Trophoblast cell (in vitro differentiated cells and primary cell): ENCODE measurements around the gene PARVB.

ENCODE experiments used
- DNase-seq, 2 donors: peaks; one replicate each; pipeline ENCODE4 v3.0.0-alpha.2; 2016
- H2AFZ ChIP-seq: 2 replicates; pipeline ENCODE4 v1.6.1; 2013; ENCODE audit warnings: low read length, moderate library complexity, mild to moderate bottlenecking; ENCODE audit not compliant: insufficient read depth, poor library complexity
- H2AK5ac ChIP-seq: 2 replicates; pipeline ENCODE4 v1.6.1; 2013; ENCODE audit warnings: mild to moderate bottlenecking, low read length
- H2BK120ac ChIP-seq: 2 replicates; pipeline ENCODE4 v1.6.1; 2013; ENCODE audit warnings: low read length, mild to moderate bottlenecking, moderate library complexity; ENCODE audit not compliant: insufficient read depth, poor library complexity
- H2BK12ac ChIP-seq: 2 replicates; pipeline ENCODE4 v1.6.1; 2013; ENCODE audit warnings: mild to moderate bottlenecking, low read length, moderate library complexity
- H2BK5ac ChIP-seq: 2 replicates; pipeline ENCODE4 v1.6.1; 2013; ENCODE audit warnings: low read length, low read depth, moderate library complexity, mild to moderate bottlenecking; ENCODE audit not compliant: poor library complexity
- H3K14ac ChIP-seq: 2 replicates; pipeline ENCODE4 v1.6.1; 2013; ENCODE audit warnings: mild to moderate bottlenecking, low read length
- H3K18ac ChIP-seq: 2 replicates; pipeline ENCODE4 v1.6.1; 2013; ENCODE audit warnings: mild to moderate bottlenecking, low read length
- H3K23ac ChIP-seq: 2 replicates; pipeline ENCODE4 v1.6.1; 2013; ENCODE audit warnings: low read length
- H3K27ac ChIP-seq: 2 replicates; pipeline ENCODE4 v1.5.1; 2013; ENCODE audit warnings: low read depth, mild to moderate bottlenecking, inconsistent platforms, low read length, moderate library complexity
- H3K27me3 ChIP-seq: 2 replicates; pipeline ENCODE4 v1.6.1; 2013; ENCODE audit warnings: inconsistent platforms, mild to moderate bottlenecking, low read length, moderate library complexity; ENCODE audit not compliant: insufficient read depth
- H3K36me3 ChIP-seq, 2 experiments: 1 replicate in 1 of 2; 2 replicates in 1 of 2; pipeline ENCODE4 v1.6.1; 2013; ENCODE audit warnings: low read length in 2 of 2, mild to moderate bottlenecking in 2 of 2, moderate library complexity in 1 of 2; ENCODE audit not compliant: insufficient read depth in 2 of 2, control insufficient read depth in 1 of 2
- H3K4ac ChIP-seq: 2 replicates; pipeline ENCODE4 v1.6.1; 2013; ENCODE audit warnings: low read depth, mild to moderate bottlenecking, low read length, moderate library complexity
- H3K4me1 ChIP-seq, 2 experiments: 1 replicate in 1 of 2; 2 replicates in 1 of 2; pipeline ENCODE4 v1.6.1; 2013; ENCODE audit warnings: low read length in 2 of 2, mild to moderate bottlenecking in 2 of 2, moderate library complexity in 1 of 2; ENCODE audit not compliant: insufficient read depth in 2 of 2, control insufficient read depth in 1 of 2
- H3K4me2 ChIP-seq: 2 replicates; pipeline ENCODE4 v1.6.1; 2013; ENCODE audit warnings: inconsistent platforms, mild to moderate bottlenecking, low read length, moderate library complexity
- H3K4me3 ChIP-seq: 2 replicates; pipeline ENCODE4 v1.5.1; 2013; ENCODE audit warnings: mild to moderate bottlenecking, low read depth, low read length, inconsistent platforms
- H3K79me1 ChIP-seq: one replicate; pipeline ENCODE4 v1.6.1; 2013; ENCODE audit warnings: low read length
- H3K79me2 ChIP-seq: 2 replicates; pipeline ENCODE4 v1.6.1; 2013; ENCODE audit warnings: low read length, mild to moderate bottlenecking; ENCODE audit not compliant: control insufficient read depth, insufficient read depth, poor library complexity
- H3K9ac ChIP-seq: 2 replicates; pipeline ENCODE4 v1.6.1; 2013; ENCODE audit warnings: mild to moderate bottlenecking, low read length
- H3K9me3 ChIP-seq: 2 replicates; pipeline ENCODE4 v1.6.1; 2013; ENCODE audit warnings: low read depth, mild to moderate bottlenecking, control low read depth, inconsistent platforms, low read length; ENCODE audit not compliant: insufficient read depth
- H4K12ac ChIP-seq: 2 replicates; pipeline ENCODE4 v1.6.1; 2013; ENCODE audit warnings: low read depth, mild to moderate bottlenecking, low read length, moderate library complexity
- H4K8ac ChIP-seq: 2 replicates; pipeline ENCODE4 v1.6.1; 2013; ENCODE audit warnings: low read depth, mild to moderate bottlenecking, low read length, moderate library complexity
- H4K91ac ChIP-seq: one replicate; pipeline ENCODE4 v1.6.1; 2013; ENCODE audit warnings: low read depth, mild to moderate bottlenecking, low read length, moderate library complexity
- WGBS: extraction: QIAGEN DNeasy Blood & Tissue Kit; methylation state at CpG from one replicate; pipeline ENCODE4 v1.1.7; 2013; ENCODE audit warnings: missing lambda C conversion rate; ENCODE audit not compliant: insufficient read length, insufficient coverage; ENCODE audit errors: extremely low coverage; 5-methylcytosine and 5-hydroxymethylcytosine counted together

Gene PARVB

GRCh38 chr22:44165286-44165874, 141.3 kb downstream of the PARVB start:
- Histone ChIP-seq H3K9ac (no peak overlapping the region), H3K4me1 (no peaks in the 10 kb centered on the region), H3K14ac (no peak overlapping the region), H3K23ac (no peak overlapping the region), H2BK12ac (no peak overlapping the region), H4K12ac (no peak overlapping the region), H3K9me3 (no peaks in the 10 kb centered on the region), H2BK5ac (no peak overlapping the region), H3K79me2 (no peaks in the 10 kb centered on the region), H3K79me1 (no peaks in the 10 kb centered on the region), H3K18ac (no peak overlapping the region), H2BK120ac (no peak overlapping the region), H3K27me3 (no peaks in the 10 kb centered on the region), H4K91ac (no peak overlapping the region), H2AFZ (no peak overlapping the region), H3K4me2 (no peak overlapping the region), H2AK5ac (no peak overlapping the region), H3K27ac (no peak overlapping the region), H3K36me3 (no peaks in the 10 kb centered on the region), H4K8ac (no peak overlapping the region), H3K4me3 (no peak overlapping the region), H3K4ac (no peak overlapping the region)
- no CpG with 5 or more reads among the region's 15 CpGs for WGBS
- DNase-seq, result no peak

DNA sequence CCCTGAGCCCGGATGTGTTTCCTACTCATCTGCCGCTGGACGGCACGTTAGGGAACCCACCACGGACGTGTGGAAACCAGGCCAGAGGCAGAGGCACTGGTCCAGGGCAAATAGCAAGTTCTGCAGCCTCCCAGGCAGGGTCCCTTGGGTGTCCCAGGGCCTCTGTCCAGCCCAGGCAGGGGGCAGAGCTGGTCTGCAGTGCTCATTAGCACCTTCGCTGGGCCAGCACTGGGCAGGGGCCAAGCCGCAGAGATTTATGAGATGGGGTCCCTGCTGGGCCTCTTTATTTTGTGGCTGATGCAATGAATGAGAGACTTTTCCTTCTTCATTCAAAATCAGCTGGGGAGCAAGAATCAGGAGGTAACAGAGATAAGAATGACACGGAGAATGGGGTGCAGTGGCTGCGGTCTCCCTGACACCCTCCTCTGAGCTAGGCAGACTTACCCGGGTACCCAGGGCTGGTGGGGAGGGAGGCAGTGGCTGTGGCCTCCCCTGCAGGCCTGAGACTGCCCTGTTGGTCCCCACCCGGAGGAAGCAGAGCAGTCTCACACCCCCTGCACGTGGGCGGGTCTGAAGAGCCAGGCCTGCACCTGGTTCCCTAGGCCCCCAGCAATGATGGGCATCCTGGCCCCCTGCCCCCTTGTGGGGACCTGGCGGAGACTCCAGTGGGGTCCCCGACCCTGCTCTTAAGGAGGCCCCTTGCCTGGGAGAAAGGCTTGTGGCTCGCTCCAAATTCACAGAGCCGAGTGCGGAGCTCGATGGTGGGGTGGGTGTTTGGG, 142.6 kb downstream of the PARVB start:
- no CpG with 5 or more reads among the region's 20 CpGs for WGBS
- no peak overlapping the region for H3K4me3 ChIP-seq
- no peaks in the 10 kb centered on the region for H3K79me1 ChIP-seq
- H4K12ac ChIP-seq, result no peak overlapping the region
- no peak overlapping the region for H3K4me2 ChIP-seq
- H3K27ac ChIP-seq, result no peak overlapping the region
- H3K27me3 ChIP-seq, result no peaks in the 10 kb centered on the region
- H3K9me3 ChIP-seq, result no peaks in the 10 kb centered on the region
- no peaks in the 10 kb centered on the region for H3K79me2 ChIP-seq
- H3K4ac ChIP-seq, result no peak overlapping the region
- no peak overlapping the region for H4K91ac ChIP-seq
- H4K8ac ChIP-seq, result no peak overlapping the region
- no peak for DNase-seq
- no peaks in the 10 kb centered on the region for H3K4me1 ChIP-seq
- no peak overlapping the region for H3K14ac ChIP-seq
- H3K18ac ChIP-seq, result no peak overlapping the region
- H2AK5ac ChIP-seq, result no peak overlapping the region
- H2AFZ ChIP-seq, result no peak overlapping the region
- no peaks in the 10 kb centered on the region for H3K36me3 ChIP-seq
- H3K9ac ChIP-seq, result no peak overlapping the region
- no peak overlapping the region for H3K23ac ChIP-seq
- no peak overlapping the region for H2BK12ac ChIP-seq
- H2BK120ac ChIP-seq, result no peak overlapping the region
- no peak overlapping the region for H2BK5ac ChIP-seq

DNA sequence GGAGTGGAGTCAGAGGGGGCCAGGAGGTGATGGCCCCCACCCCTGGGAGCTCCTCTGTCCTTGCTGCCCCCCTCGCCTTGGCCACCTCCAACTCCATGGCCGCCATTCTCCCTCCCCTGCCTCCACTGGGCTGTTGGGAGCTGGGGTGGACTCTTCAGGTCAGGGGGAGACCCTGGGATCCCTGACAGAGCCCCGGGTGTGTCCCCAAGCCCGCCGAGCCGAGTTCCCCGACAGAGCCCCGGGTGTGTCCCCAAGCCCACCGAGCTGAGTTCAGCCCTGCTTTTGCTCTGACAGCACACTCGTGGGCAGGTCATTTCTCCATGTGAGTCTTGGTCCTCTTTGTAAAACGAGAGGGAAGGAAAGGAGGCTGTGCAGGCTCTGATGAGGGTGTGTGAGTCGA, 143.4 kb downstream of the PARVB start:
- no peak overlapping the region for H2AFZ ChIP-seq
- no peak overlapping the region for H2BK12ac ChIP-seq
- no peaks in the 10 kb centered on the region for H3K79me2 ChIP-seq
- H3K4me1 ChIP-seq, result no peaks in the 10 kb centered on the region
- no peaks in the 10 kb centered on the region for H3K27me3 ChIP-seq
- no peak for DNase-seq
- H3K14ac ChIP-seq, result no peak overlapping the region
- H4K91ac ChIP-seq, result no peak overlapping the region
- no peaks in the 10 kb centered on the region for H3K79me1 ChIP-seq
- H2BK5ac ChIP-seq, result no peak overlapping the region
- H2BK120ac ChIP-seq, result no peak overlapping the region
- no peak overlapping the region for H2AK5ac ChIP-seq
- no peak overlapping the region for H3K18ac ChIP-seq
- H3K9ac ChIP-seq, result no peak overlapping the region
- H4K12ac ChIP-seq, result no peak overlapping the region
- no peak overlapping the region for H3K4me3 ChIP-seq
- no peak overlapping the region for H3K4ac ChIP-seq
- H4K8ac ChIP-seq, result no peak overlapping the region
- no peaks in the 10 kb centered on the region for H3K36me3 ChIP-seq
- H3K27ac ChIP-seq, result no peak overlapping the region
- H3K4me2 ChIP-seq, result no peak overlapping the region
- H3K9me3 ChIP-seq, result no peaks in the 10 kb centered on the region
- WGBS, result no CpG with 5 or more reads among the region's 12 CpGs
- no peak overlapping the region for H3K23ac ChIP-seq

GRCh38 chr22:44168206-44168605, 144.1 kb downstream of the PARVB start:
- Histone ChIP-seq H2BK5ac (no peak overlapping the region), H3K23ac (no peak overlapping the region), H3K4ac (no peak overlapping the region), H3K4me3 (no peak overlapping the region), H3K14ac (no peak overlapping the region), H4K91ac (no peak overlapping the region), H3K36me3 (no peaks in the 10 kb centered on the region), H3K18ac (no peak overlapping the region), H3K79me1 (no peaks in the 10 kb centered on the region), H3K9ac (no peak overlapping the region), H3K27ac (no peak overlapping the region), H4K8ac (no peak overlapping the region), H3K4me1 (no peaks in the 10 kb centered on the region), H2BK12ac (no peak overlapping the region), H2AFZ (no peak overlapping the region), H3K9me3 (no peaks in the 10 kb centered on the region), H3K27me3 (no peaks in the 10 kb centered on the region), H4K12ac (no peak overlapping the region), H2AK5ac (no peak overlapping the region), H2BK120ac (no peak overlapping the region), H3K79me2 (no peaks in the 10 kb centered on the region), H3K4me2 (no peak overlapping the region)
- DNase-seq, result no peak
- no CpG with 5 or more reads among the region's 13 CpGs for WGBS
